Kidney tubule cell (primary cell): ENCODE measurements around the gene CCDC18.
"Not testable (repeated sequence)": the region's sequence is repeated elsewhere in the genome, so short reads cannot be mapped to it uniquely, and the experiment has no call there.

Experiments used
- DNase-seq: peaks from one replicate; pipeline ENCODE4 v3.0.0-alpha.2; 2018; ENCODE audit warnings: low spot score

Gene CCDC18

DNA sequence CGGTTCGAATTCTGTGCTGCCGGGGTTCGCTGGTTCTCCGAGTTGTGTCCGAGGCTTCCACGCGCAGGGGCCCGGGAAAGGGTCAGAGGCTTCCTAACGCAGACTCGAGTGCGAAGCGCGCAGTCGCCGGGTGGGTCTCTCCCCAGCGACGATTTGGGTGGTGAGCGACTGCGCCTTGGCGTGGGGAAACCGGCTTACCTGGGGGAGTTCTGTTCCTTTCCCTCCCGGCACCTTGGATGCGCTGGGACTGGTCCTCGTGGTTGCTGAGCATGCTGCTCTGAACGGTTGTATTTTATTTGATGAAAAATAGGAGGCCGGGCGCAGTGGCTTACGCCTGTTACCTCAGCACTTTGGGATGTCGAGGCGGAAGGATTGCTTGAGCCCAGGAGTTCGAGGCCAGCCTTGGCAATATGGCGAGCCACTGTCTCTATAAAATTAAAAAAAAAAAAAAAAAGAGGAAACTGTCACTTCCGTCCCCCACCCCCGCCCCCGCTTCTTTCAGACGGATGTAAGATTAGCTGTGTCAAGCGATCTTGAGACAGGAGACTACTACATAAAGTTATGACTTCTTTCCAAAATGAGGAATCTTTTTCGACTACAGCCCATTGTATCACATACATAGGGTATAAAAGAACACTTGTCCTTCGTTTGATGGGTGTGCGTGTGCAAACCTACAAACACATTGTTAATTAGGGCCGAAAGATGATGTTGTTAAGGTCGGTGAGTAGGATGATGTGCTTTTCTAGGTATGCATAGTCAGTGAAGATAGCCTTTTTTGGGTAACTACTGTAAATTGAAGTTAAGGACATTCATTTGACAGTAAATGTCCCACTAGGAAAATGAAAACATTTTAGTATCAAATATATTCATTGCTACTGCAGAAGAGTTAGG lies at the start of gene CCDC18:
Gene CCDC18 (plus strand): TSS at position 2 of the 891 bp plus-strand sequence. CDS start 2,638 bp downstream, outside the sequence.
- DNase-seq, result peak; percentile 63

DNA sequence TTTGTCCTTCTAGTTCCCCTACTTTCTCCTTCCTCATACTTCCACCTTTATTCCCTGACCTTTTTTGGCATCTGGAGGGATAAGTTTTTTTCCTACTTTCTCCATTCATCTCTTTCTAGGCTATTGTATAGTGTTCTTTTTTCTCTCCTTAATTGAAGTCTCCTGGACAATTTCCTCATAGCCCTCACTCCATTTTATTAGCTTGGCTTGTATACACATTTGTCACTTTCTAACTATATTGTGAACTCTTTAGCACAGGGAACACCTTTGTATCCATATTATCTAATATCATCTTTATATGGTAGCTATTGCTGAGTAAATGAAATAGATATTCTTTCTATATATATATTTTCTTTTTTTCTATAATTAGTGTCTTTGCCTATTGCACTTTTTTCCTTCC lies 47.9 kb upstream of the CCDC18 start:
- DNase-seq, result no peak

DNA sequence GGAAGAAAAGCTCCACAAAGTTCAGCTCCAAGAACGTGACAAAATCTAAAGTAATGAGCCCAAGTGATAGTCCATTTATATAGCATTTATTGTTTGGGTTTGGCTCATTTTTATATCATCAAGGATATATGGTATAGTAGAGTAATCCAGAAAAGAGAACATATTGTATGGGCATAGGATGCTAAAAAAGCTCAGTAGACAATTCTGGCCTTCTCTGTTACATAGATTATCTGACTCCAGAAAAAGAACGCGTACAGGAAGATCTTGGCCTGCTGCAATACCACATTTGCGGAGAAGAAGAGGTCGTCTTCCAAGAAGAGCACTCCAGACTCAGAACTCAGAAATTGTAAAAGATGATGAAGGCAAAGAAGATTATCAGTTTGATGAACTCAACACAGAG lies 44.1 kb upstream of the CCDC18 start:
- no peak for DNase-seq

- no peak for DNase-seq
These were observed 42.8 kb upstream of the CCDC18 start for GRCh38 chr1:93137604-93138292.

GRCh38 chr1:93140106-93140505 lies 40.4 kb upstream of the CCDC18 start:
- no peak for DNase-seq

- DNase-seq, result no peak
These were observed 38.4 kb upstream of the CCDC18 start for GRCh38 chr1:93142161-93142560.

DNA sequence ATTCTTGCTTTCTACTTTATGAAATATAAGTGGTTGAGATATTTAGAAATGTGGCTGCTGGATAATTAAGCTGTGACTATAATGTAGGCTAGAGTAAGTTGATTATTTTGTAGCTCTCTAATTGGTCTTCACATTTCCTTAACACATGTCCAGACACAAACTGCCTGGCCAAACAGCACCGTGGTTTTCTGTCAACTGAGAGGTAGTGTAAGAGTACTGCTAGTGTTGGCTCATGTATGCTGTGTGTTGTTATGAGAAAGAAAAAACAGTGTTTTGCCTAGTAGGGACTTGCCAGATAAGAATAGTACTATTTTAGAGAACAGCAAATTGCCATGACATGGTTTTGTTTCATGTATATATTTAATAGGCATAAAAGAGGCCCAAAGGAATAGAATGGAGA lies 37.4 kb upstream of the CCDC18 start:
- DNase-seq, result no peak

GRCh38 chr1:93143769-93144168 lies 36.8 kb upstream of the CCDC18 start:
- no peak for DNase-seq

DNA sequence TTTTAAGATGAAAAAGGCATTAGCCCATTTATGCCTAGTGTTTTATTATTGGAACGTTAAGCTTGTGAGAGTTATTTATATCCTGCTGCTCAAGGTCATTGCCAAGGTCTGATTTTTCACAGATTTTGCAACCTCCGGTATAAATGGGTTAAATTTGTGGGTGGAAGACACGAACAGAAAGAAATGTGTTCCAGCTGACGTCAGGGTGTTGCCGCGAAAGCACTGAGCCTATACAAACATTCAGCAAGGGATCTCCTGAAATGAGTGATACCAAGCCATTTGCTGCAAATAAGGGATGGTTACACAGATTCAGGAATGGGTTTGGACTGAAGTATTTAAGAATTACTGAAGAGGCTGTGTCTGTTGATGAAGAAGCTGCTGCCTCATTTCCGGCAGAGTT lies 32.5 kb upstream of the CCDC18 start:
- DNase-seq, result no peak

DNA sequence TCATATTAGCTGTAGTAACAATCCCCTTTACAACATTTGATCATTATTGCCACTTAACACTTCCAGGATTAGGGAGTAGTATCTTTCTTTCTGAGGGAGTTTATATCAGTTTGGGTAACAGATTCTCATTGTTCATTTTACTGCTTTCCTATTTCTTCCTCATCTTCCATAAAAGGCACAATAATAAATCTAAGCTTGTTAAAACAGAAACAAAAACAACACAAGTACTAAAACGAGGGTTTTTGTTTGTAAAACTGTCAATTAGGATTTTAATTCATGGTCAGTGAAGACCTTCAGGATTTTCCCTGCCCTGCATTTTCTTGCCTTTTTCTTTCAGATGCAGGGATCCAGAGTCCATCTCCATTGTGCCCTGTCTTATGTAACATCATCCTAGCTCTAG lies 29.8 kb upstream of the CCDC18 start:
- no peak for DNase-seq

- no peak for DNase-seq
These were observed 29.1 kb upstream of the CCDC18 start for GRCh38 chr1:93151474-93151873.

DNA sequence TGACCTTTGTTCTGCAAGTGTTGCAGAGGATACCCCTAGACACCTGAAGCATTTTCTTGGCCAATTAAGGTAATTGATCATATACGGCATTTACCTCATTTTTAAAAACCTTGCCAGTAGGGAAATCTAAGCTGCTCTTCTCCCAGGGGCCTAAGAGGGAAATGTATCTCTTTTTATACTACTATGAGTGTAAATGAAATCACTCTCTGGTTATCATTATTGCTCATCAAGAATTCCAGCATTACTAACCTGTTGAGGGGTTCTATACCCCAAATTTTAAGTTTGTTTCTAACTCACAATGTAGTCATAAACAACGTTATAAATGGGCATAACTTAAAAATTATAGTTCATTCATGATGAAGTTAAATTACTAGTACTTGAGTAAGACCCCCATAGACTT lies 27.7 kb upstream of the CCDC18 start:
- DNase-seq, result no peak

- DNase-seq, result no peak
These were observed 25.6 kb upstream of the CCDC18 start for GRCh38 chr1:93154898-93155297.

DNA sequence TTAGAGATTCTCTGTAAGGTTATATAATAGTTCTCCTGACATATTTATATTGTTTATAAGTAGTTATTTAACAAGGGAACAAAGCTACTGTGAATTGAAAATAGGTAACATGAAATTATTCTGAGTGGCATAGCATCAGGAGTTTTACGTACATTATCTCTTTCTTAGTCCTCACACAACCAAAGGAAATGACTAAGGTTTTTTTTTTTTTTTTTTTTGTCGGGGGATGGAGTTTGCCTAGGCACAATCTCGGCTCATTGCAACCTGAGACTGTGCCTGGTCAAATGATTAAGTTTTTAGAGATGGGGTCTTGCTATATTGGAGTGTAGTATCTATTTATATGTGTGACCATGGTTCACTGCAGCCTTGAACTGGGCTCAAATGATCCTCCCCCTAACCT lies 25.2 kb upstream of the CCDC18 start:
- DNase-seq, result no peak

DNA sequence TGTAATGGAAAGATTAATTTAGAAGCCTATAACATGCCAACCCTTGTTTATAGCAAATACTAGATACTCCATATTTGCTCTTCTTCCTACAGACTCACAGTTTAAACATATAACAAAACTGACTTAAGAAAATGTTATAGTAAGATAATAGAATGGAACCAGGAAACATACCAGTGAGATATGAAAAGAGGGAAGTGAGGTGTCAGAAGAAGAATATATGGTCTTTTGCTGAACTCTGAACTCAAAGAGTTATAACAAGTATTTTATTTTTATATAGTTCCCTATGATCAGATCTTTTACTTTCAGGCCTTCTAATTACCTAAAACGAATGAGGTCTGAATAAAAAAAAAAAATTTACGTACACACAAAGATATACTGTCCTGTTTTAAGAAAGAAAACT lies 21.2 kb upstream of the CCDC18 start:
- no peak for DNase-seq

DNA sequence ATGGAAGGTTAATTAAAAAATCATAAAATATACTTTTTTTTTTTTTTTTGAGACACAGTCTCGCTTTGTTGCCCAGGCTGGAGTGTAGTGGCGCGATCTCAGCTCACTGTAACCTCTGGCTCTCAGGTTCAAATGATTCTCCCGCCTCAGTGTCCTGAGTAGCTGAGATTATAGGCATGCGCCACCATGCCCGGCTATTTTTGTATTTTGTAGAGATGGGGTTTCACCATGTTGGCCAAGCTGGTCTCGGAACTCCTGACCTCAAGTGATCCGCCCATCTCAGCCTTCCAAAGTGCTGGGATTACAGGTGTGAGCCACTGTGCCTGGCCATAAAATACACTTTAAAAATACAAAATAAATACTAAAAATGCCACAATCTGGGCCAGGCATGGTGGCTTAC lies 17.2 kb upstream of the CCDC18 start:
- not testable (repeated sequence) for DNase-seq

- DNase-seq, result no peak
These were observed 15.7 kb upstream of the CCDC18 start for GRCh38 chr1:93164816-93165215.

- DNase-seq, result not testable (repeated sequence)
These were observed 14.6 kb upstream of the CCDC18 start for GRCh38 chr1:93165895-93166294.

DNA sequence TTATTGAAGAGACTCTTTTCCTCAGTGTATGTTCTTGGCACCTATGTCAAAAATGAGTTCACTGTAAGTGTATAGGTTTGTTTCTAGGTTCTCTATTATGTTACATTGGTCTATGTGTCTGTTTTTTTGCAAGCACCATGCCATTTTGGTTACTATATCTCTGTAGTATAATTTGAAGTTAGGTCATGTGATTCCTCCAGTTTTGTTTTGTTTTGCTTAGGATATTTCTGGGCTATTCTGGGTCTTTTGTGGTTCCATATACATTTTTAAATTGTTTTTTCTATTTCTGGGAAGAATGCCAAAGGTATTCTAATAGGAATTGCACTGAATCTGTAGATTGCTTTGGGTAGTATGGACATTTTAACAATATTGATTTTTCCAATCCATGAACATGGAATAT lies 13.5 kb upstream of the CCDC18 start:
- no peak for DNase-seq

DNA sequence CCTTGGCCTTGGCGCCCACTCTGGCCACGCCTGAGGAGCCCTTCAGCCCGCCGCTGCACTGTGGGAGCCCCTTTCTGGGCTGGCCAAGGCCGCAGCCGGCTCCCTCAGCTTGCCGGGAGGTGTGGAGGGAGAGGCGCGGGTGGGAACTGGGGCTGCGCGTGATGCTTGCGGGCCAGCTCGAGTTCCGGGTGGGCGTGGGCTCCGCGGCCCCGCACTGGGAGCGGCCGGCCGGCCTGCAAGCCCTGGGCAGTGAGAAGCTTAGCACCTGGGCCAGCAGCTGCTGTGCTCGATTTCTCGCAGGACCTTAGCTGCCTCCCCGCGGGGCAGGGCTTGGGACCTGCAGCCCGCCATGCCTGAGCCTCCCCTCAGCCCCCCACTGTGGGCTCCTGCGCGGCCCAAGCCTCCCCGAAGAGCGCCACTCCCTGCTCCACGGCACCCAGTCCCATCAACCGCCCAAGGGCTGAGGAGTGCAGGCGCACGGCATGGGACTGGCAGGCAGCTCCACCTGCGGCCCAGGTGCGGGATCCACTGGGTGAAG lies 10.3 kb upstream of the CCDC18 start:
- DNase-seq, result not testable (repeated sequence)

DNA sequence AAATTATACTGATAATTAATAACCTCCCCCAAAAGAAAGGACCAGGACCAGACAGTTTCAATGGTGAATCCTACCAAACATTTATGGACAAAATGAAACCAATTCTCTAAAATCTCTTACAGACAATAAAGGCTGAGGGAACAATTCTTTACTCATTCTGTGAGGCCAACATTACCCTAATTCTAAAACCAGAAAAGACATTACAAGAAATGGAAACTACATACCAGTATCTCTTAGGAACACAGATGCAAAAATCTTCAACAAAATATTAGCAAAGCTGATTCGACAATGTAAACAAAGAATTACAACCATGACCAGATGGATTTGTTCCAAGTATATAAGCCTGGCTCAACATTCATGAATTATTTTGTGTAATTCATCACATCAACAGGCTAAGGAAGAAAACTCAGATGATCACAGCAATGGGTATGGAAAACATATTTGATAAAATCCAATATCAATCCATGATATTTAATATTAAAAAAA lies 8.9 kb upstream of the CCDC18 start:
- DNase-seq, result no peak

GRCh38 chr1:93172778-93173177 lies 7.7 kb upstream of the CCDC18 start:
- DNase-seq, result no peak

DNA sequence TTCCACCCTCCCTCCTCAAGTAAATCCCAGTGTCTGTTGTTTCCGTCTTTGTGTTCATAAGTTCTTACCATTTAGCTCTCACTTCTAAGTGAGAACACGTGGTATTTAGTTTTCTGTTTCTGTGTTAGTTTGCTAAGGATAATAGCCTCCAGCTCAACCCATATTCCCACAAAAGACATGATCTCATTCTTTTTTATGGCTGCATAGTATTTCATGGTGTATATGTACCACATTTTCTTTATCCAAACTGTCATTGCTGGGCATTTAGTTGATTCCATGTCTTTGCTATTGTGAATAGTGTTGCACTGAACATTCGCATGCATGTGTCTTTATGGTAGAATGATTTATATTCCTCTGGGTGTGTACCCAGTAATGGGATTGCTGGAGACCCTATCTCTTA lies 5.9 kb upstream of the CCDC18 start:
- DNase-seq, result not testable (repeated sequence)
